Stomach smooth muscle (tissue), 2 donors: ENCODE measurements around the gene IQCK.

Experiments used
- H3K27ac ChIP-seq: one replicate; pipeline ENCODE4 v1.7.0; 2013; ENCODE audit warnings: mild to moderate bottlenecking, low read length, inconsistent platforms
- H3K27me3 ChIP-seq, 2 donors: one replicate each; pipeline ENCODE4 v1.7.0; 2013; ENCODE audit warnings: low read length in 2 of 2; ENCODE audit not compliant: insufficient read depth in 2 of 2, control insufficient read depth in 1 of 2
- H3K36me3 ChIP-seq, 2 donors: one replicate each; pipeline ENCODE4 v1.7.0; 2013; ENCODE audit warnings: low read length in 2 of 2; ENCODE audit not compliant: control insufficient read depth in 2 of 2, insufficient read depth in 2 of 2
- H3K4me1 ChIP-seq: one replicate; pipeline ENCODE4 v1.7.0; 2013; ENCODE audit warnings: low read length; ENCODE audit not compliant: control insufficient read depth, insufficient read depth
- H3K4me3 ChIP-seq, 2 donors: one replicate each; pipeline ENCODE4 v1.7.0; 2013; ENCODE audit warnings: low read length in 2 of 2
- H3K9ac ChIP-seq, 2 donors: one replicate each; pipeline ENCODE4 v1.7.0; 2013; ENCODE audit warnings: low read length in 2 of 2, mild to moderate bottlenecking in 1 of 2
- H3K9me3 ChIP-seq, 2 donors: one replicate each; pipeline ENCODE4 v1.7.0; 2013; ENCODE audit warnings: low read length in 2 of 2; ENCODE audit not compliant: control insufficient read depth in 2 of 2
- donor health status: healthy.
- donor health status: Pancreatic carcinoma.

The IQCK gene

GRCh38 chr16:19885451-19886072, 167.5 kb downstream of the IQCK start:
- H3K4me1 ChIP-seq: peaks cover 29% of the 10 kb centered on the region
- H3K27me3 ChIP-seq: peaks cover 17 to 38% of the 10 kb centered on the region in 2 donors
- H3K9me3 ChIP-seq: no peaks in the 10 kb centered on the region
- H3K27ac ChIP-seq: no peak overlapping the region
- peak overlapping the region in 1 of 2 donors; percentile 32 for H3K9ac ChIP-seq
- H3K36me3 ChIP-seq: no peaks in the 10 kb centered on the region
- peak overlapping the region; percentile 70 to 75 for H3K4me3 ChIP-seq

- Histone ChIP-seq H3K9ac (peak overlapping the region in 1 of 2 donors; percentile 34), H3K9me3 (peaks cover 0 to 3% of the 10 kb centered on the region in 2 donors), H3K27ac (no peak overlapping the region), H3K27me3 (peaks cover 21 to 38% of the 10 kb centered on the region in 2 donors), H3K36me3 (no peaks in the 10 kb centered on the region), H3K4me1 (peaks cover 29% of the 10 kb centered on the region), H3K4me3 (peak overlapping the region; percentile 70 to 75)
Measured at GRCh38 chr16:19886073-19886941, 168.2 kb downstream of the IQCK start.

DNA sequence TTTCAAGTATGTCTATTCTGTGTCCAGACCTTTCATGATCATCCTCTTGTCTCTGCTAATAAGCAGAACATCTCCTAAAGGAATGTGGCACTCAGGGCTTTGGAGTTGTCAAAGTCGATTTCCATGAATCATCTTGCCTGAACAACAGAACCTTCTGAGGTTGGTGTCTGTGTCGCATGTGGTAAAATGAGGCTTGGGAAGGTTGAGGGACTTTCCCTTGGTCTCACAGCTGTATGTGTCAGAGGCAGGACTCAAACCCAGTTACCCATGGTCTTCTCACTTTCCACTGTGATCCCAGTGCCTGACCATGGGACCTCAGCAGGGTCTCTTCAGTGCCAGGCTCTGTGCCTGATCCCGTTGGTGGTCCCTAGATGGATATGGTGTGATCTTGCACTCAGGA, 170.8 kb downstream of the IQCK start:
- Histone ChIP-seq H3K27ac (no peak overlapping the region), H3K4me3 (no peak overlapping the region), H3K36me3 (no peaks in the 10 kb centered on the region), H3K9ac (no peak overlapping the region), H3K27me3 (peaks cover 13 to 20% of the 10 kb centered on the region in 2 donors), H3K4me1 (peaks cover 23% of the 10 kb centered on the region), H3K9me3 (peaks cover 0 to 3% of the 10 kb centered on the region in 2 donors)

GRCh38 chr16:19890901-19891300, 172.8 kb downstream of the IQCK start:
- Histone ChIP-seq H3K27ac (no peak overlapping the region), H3K9me3 (peaks cover 0 to 3% of the 10 kb centered on the region in 2 donors), H3K27me3 (peaks cover 4 to 5% of the 10 kb centered on the region in 2 donors), H3K4me1 (peaks cover 8% of the 10 kb centered on the region), H3K9ac (no peak overlapping the region), H3K4me3 (no peak overlapping the region), H3K36me3 (no peaks in the 10 kb centered on the region)

DNA sequence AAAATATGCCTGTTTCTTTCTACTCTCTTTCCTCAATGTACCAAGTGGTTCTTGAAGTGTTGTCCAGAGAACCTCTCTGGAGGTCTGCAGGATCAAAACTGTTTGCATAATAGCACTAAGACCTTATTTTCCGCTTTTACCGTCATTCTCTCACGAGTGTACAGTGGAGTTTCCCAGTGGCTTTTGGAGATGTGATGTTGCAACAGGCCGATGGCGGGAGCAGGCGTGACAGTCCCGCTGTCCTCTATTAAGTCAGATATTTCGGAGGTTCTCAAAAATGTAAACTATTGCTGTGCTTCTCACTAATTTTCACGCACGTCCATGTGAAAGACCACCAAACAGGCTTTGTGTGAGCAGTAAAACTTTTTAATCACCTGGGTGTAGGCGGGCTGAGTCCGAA, 174.8 kb downstream of the IQCK start:
- H3K4me1 ChIP-seq: no peaks in the 10 kb centered on the region
- no peak overlapping the region for H3K4me3 ChIP-seq
- H3K27me3 ChIP-seq: peaks cover 0 to 4% of the 10 kb centered on the region in 2 donors
- H3K27ac ChIP-seq: no peak overlapping the region
- no peaks in the 10 kb centered on the region for H3K36me3 ChIP-seq
- peaks cover 0 to 3% of the 10 kb centered on the region in 2 donors for H3K9me3 ChIP-seq
- H3K9ac ChIP-seq: no peak overlapping the region

- peaks cover 0 to 9% of the 10 kb centered on the region in 2 donors for H3K27me3 ChIP-seq
- no peak overlapping the region for H3K27ac ChIP-seq
- H3K36me3 ChIP-seq: no peaks in the 10 kb centered on the region
Measured at GRCh38 chr16:19894586-19894985, 176.5 kb downstream of the IQCK start.

GRCh38 chr16:19896951-19897350, 178.9 kb downstream of the IQCK start:
- peaks cover 0 to 6% of the 10 kb centered on the region in 2 donors for H3K27me3 ChIP-seq
- H3K4me3 ChIP-seq: no peak overlapping the region
- no peaks in the 10 kb centered on the region for H3K36me3 ChIP-seq
- H3K9me3 ChIP-seq: no peaks in the 10 kb centered on the region
- H3K9ac ChIP-seq: no peak overlapping the region
- no peak overlapping the region for H3K27ac ChIP-seq
- no peaks in the 10 kb centered on the region for H3K4me1 ChIP-seq

More at GRCh38 chr16:19894586-19894985, 176.5 kb downstream of the IQCK start:
- Histone ChIP-seq H3K4me1 (no peaks in the 10 kb centered on the region), H3K4me3 (no peak overlapping the region), H3K9me3 (peaks cover 0 to 3% of the 10 kb centered on the region in 2 donors), H3K9ac (no peak overlapping the region)

- Histone ChIP-seq H3K4me3 (no peak overlapping the region), H3K9ac (no peak overlapping the region), H3K4me1 (no peaks in the 10 kb centered on the region), H3K27ac (no peak overlapping the region), H3K9me3 (no peaks in the 10 kb centered on the region), H3K36me3 (no peaks in the 10 kb centered on the region), H3K27me3 (peaks cover 0 to 6% of the 10 kb centered on the region in 2 donors)
Measured at GRCh38 chr16:19898166-19898565, 180.1 kb downstream of the IQCK start.

GRCh38 chr16:19898924-19899604, 181.0 kb downstream of the IQCK start:
- Histone ChIP-seq H3K9ac (no peak overlapping the region), H3K27ac (no peak overlapping the region)

GRCh38 chr16:19899605-19899955, 181.5 kb downstream of the IQCK start:
- Histone ChIP-seq H3K27me3 (peaks cover 0 to 6% of the 10 kb centered on the region in 2 donors), H3K9ac (no peak overlapping the region), H3K36me3 (no peaks in the 10 kb centered on the region), H3K4me3 (no peak overlapping the region), H3K27ac (no peak overlapping the region), H3K4me1 (no peaks in the 10 kb centered on the region), H3K9me3 (no peaks in the 10 kb centered on the region)

More at GRCh38 chr16:19898924-19899604, 181.0 kb downstream of the IQCK start:
- H3K36me3 ChIP-seq: no peaks in the 10 kb centered on the region
- no peak overlapping the region for H3K4me3 ChIP-seq
- H3K9me3 ChIP-seq: no peaks in the 10 kb centered on the region
- no peaks in the 10 kb centered on the region for H3K4me1 ChIP-seq
- H3K27me3 ChIP-seq: peaks cover 0 to 6% of the 10 kb centered on the region in 2 donors
